ENCODE data around the gene RAB17. TPM values are rescaled to one million over a fixed set of nuclear protein-coding genes. Genes with fewer than 3 reads are reported as not detected.
A peak's percentile ranks its signal among the peaks of the same experiment; 100 is the strongest.

RAB17 gene
- total and polyA plus RNA-seq, 4 donors: 19.3 to 73.3 (median 46.4) TPM

DNA sequence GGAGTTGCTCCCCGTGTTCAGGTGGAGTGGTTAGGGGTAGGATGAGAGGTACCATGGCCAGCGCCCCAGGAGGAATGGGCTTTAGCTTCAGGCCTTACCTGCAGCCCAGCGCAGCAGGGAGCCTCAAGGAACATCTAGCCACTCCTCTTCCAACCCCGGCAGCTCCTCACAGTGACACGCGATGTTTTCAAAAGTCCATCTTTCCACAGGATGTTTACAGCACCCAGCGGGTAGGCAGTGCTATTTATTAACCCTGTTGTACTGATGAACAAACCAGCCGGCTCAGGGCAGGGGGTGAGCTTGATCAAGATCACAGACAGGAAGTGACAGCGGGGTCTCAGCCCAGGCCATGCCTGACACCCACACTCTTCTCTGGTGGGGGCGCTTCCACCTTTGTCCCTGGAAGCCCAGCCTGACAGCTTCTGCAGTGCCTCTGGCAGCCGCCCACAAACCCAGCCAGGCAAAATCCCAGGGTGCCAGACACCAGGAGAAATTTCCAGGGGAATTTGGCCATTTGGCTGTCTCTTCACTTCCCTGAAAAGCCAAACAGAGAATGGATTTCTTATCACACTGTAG is 42.6 kb downstream of the RAB17 start:
- WGBS, 2 donors: 46 to 53% methylated on average over 11 of the region's 11 CpGs
- DNase-seq (peak; percentile 39 to 69 (median 40)), ATAC-seq (ENCODE audit: insufficient read depth, low FRiP score) (no peak)
- peaks cover 0 to 8% (median 0%) of the 10 kb centered on the region in 5 donors for H3K4me1 ChIP-seq (ENCODE audit: control insufficient read depth in 5 of 5, insufficient read depth in 5 of 5, low read length in 5 of 5)
- no peaks in the 10 kb centered on the region for H3K9me3 ChIP-seq (ENCODE audit: control insufficient read depth in 4 of 4, insufficient read depth in 3 of 4, low read length in 3 of 4)
- no peaks in the 10 kb centered on the region for H3K27me3 ChIP-seq (ENCODE audit: control insufficient read depth in 3 of 3, insufficient read depth in 3 of 3, low read length in 2 of 3)
- H3K27ac ChIP-seq (ENCODE audit: low read depth in 1 of 2, low read length in 1 of 2): peak overlapping the region in 1 of 2 donors; percentile 34
- H3K4me3 ChIP-seq: no peak overlapping the region
- H3K36me3 ChIP-seq (ENCODE audit: control insufficient read depth in 4 of 4, insufficient read depth in 4 of 4, low read length in 4 of 4): peaks cover 0 to 19% (median 0%) of the 10 kb centered on the region in 4 donors
- TF ChIP-seq, protein P1, sequence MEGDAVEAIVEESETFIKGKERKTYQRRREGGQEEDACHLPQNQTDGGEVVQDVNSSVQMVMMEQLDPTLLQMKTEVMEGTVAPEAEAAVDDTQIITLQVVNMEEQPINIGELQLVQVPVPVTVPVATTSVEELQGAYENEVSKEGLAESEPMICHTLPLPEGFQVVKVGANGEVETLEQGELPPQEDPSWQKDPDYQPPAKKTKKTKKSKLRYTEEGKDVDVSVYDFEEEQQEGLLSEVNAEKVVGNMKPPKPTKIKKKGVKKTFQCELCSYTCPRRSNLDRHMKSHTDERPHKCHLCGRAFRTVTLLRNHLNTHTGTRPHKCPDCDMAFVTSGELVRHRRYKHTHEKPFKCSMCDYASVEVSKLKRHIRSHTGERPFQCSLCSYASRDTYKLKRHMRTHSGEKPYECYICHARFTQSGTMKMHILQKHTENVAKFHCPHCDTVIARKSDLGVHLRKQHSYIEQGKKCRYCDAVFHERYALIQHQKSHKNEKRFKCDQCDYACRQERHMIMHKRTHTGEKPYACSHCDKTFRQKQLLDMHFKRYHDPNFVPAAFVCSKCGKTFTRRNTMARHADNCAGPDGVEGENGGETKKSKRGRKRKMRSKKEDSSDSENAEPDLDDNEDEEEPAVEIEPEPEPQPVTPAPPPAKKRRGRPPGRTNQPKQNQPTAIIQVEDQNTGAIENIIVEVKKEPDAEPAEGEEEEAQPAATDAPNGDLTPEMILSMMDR (IDR thresholded peaks at IDR 0.05; ENCODE audit: control extremely low read depth, extremely low read depth): no peak
- H3K9ac ChIP-seq (ENCODE audit: insufficient read depth in 1 of 2, low read length in 2 of 2): no peak overlapping the region

DNA sequence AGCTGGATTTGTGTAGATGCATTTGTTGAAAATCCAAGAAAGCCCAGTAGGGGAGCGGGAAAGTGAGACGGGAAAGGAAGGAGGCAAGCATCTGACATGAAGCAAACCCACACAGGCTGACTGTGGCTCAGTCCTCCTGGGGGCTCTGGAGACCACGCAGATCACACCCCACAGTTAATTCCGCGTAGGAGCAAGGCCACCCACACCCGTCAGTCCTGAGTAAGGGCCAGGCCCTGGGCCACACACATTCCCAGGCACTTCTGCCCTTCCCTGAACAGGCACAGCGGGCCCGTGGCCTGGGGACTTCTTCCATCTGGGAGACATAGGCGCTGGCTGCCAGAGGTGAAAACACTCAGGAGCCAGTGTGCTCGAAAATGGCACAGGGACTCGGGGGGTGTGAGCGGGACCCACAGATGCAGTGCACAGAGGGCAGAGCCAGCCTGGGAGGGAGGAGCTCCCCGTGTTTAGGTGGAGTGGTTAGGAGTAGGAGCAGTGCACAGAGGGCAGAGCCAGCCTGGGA is 43.6 kb downstream of the RAB17 start:
- H3K9ac ChIP-seq (ENCODE audit: insufficient read depth in 1 of 2, low read length in 2 of 2): no peak overlapping the region
- no peaks in the 10 kb centered on the region for H3K27me3 ChIP-seq (ENCODE audit: control insufficient read depth in 3 of 3, insufficient read depth in 3 of 3, low read length in 2 of 3)
- no peaks in the 10 kb centered on the region for H3K9me3 ChIP-seq (ENCODE audit: control insufficient read depth in 4 of 4, insufficient read depth in 3 of 4, low read length in 3 of 4)
- DNase-seq: no peak
- WGBS, 2 donors: 78 to 81% methylated on average over 13 of the region's 13 CpGs
- H3K27ac ChIP-seq (ENCODE audit: low read depth in 1 of 2, low read length in 1 of 2): peak overlapping the region in 1 of 2 donors; percentile 84
- TF ChIP-seq, protein P1 (IDR thresholded peaks at IDR 0.05; ENCODE audit: control extremely low read depth, extremely low read depth): no peak
- H3K36me3 ChIP-seq (ENCODE audit: control insufficient read depth in 4 of 4, insufficient read depth in 4 of 4, low read length in 4 of 4): peaks cover 0 to 17% (median 0%) of the 10 kb centered on the region in 4 donors
- no peak for ATAC-seq (ENCODE audit: insufficient read depth, low FRiP score)
- H3K4me1 ChIP-seq (ENCODE audit: control insufficient read depth in 5 of 5, insufficient read depth in 5 of 5, low read length in 5 of 5): peaks cover 0 to 8% (median 0%) of the 10 kb centered on the region in 5 donors
- no peak overlapping the region for H3K4me3 ChIP-seq

DNA sequence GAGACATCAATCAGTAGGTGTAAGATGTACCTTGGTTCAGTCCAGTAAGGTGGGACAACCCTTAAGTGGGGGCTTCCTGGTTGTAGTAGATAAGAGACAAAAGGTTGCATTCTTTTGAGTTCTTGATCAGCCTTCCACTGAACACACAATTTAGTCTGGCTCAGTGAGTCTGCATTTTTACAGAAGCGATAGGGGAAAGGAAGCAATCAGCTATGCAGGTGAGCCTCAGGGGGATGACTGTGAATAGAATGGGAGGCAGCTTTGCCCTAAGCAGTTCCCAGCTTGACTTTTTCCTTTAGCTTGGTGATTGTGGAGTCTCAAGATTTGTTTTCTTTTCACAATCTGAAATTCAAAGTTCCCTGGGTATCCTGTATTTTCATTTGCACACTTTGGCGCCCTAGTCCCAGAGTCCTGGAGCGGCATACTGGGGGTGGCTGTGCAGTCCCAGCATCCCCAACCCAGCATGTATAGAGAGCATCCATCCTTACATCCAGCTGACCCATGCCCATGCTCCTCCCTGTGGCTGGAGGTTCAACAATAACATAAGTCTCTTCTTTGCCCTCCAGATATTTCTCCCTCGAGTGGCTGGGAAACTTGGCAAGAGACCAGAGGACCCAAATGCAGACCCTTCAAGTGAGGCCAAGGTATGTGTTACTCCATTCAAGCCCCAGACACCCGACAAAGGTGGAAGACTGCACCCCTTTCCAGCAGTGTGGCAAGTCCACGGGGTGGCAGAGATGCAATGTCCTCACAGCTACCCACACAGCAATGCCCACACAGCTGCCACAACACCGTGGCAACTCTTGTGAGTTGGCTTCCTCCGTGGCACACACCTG is 44.3 kb downstream of the RAB17 start:
- TF ChIP-seq, protein P1 (IDR thresholded peaks at IDR 0.05; ENCODE audit: control extremely low read depth, extremely low read depth): no peak
- H3K4me3 ChIP-seq: no peak overlapping the region
- DNase-seq: no peak
- no peak for ATAC-seq (ENCODE audit: insufficient read depth, low FRiP score)
- peaks cover 0 to 8% (median 0%) of the 10 kb centered on the region in 5 donors for H3K4me1 ChIP-seq (ENCODE audit: control insufficient read depth in 5 of 5, insufficient read depth in 5 of 5, low read length in 5 of 5)
- no peak overlapping the region for H3K9ac ChIP-seq (ENCODE audit: insufficient read depth in 1 of 2, low read length in 2 of 2)
- no peaks in the 10 kb centered on the region for H3K27me3 ChIP-seq (ENCODE audit: control insufficient read depth in 3 of 3, insufficient read depth in 3 of 3, low read length in 2 of 3)
- no peaks in the 10 kb centered on the region for H3K9me3 ChIP-seq (ENCODE audit: control insufficient read depth in 4 of 4, insufficient read depth in 3 of 4, low read length in 3 of 4)
- peak overlapping the region in 1 of 2 donors; percentile 84 for H3K27ac ChIP-seq (ENCODE audit: low read depth in 1 of 2, low read length in 1 of 2)
- WGBS, 2 donors: 76 to 77% methylated on average over 8 of the region's 8 CpGs
- H3K36me3 ChIP-seq (ENCODE audit: control insufficient read depth in 4 of 4, insufficient read depth in 4 of 4, low read length in 4 of 4): peaks cover 0 to 16% (median 0%) of the 10 kb centered on the region in 4 donors

Measured in lung (tissue), 12 donors.